GM19455 (cell line): Measurements from ENCODE around the gene CEND1.
"Not testable (repeated sequence)": the region's sequence is repeated elsewhere in the genome, so short reads cannot be mapped to it uniquely, and the experiment has no call there.

ENCODE experiments used
- ATAC-seq: cut with Tn5 transposase; IDR thresholded peaks from one replicate; pipeline ENCODE4 v1.9.1; 2021; ENCODE audit not compliant: unreplicated experiment

The CEND1 gene

GRCh38 chr11:765025-765801 lies 24.7 kb downstream of the CEND1 start:
- no peak for ATAC-seq

GRCh38 chr11:764322-765024 lies 25.4 kb downstream of the CEND1 start:
- ATAC-seq: no peak

GRCh38 chr11:763549-764321 lies 26.2 kb downstream of the CEND1 start:
- ATAC-seq: no peak

GRCh38 chr11:763073-763463 lies 26.8 kb downstream of the CEND1 start:
- ATAC-seq: no peak

- no peak for ATAC-seq
Measured at GRCh38 chr11:762421-763072, 27.3 kb downstream of the CEND1 start.

- no peak for ATAC-seq
Measured at GRCh38 chr11:761526-762108, 28.3 kb downstream of the CEND1 start.

GRCh38 chr11:760236-760635 lies 29.7 kb downstream of the CEND1 start:
- no peak for ATAC-seq

GRCh38 chr11:749731-750130 lies 40.2 kb downstream of the CEND1 start:
- no peak for ATAC-seq

- ATAC-seq: peak; percentile 21
Measured at GRCh38 chr11:748007-748359, 41.9 kb downstream of the CEND1 start.

GRCh38 chr11:747158-748006 lies 42.5 kb downstream of the CEND1 start, which contains the start of gene TALDO1:
Gene TALDO1 (plus strand): TSS chr11:747464. CDS start chr11:747482, 18 bp downstream.
- peak; percentile 87 for ATAC-seq

- ATAC-seq: peak; percentile 38
Measured at GRCh38 chr11:746289-747157, 43.4 kb downstream of the CEND1 start.

- ATAC-seq: no peak
Measured at GRCh38 chr11:745428-745827, 44.5 kb downstream of the CEND1 start.

- no peak for ATAC-seq
Measured at GRCh38 chr11:742571-743201, 47.2 kb downstream of the CEND1 start.

- no peak for ATAC-seq
Measured at GRCh38 chr11:742156-742546, 47.7 kb downstream of the CEND1 start.

GRCh38 chr11:737899-738298 lies 52.0 kb downstream of the CEND1 start:
- ATAC-seq: not testable (repeated sequence)

GRCh38 chr11:737366-737765 lies 52.5 kb downstream of the CEND1 start:
- no peak for ATAC-seq
